ENCODE measurements around the gene C16orf86. TPM values are rescaled to one million over a fixed set of nuclear protein-coding genes. Genes with fewer than 3 reads are reported as not detected.

C16orf86 gene
- total RNA-seq, 2 donors from 2014 or later, result 6.6 to 11.9 TPM

- peaks cover 12% of the 10 kb centered on the region for H3K36me3 ChIP-seq
- ATAC-seq (ENCODE audit: insufficient number of reproducible peaks, low FRiP score, low read depth), result no peak
- H3K4me1 ChIP-seq (ENCODE audit: control insufficient read depth in 1 of 2, low read depth in 2 of 2), result peaks cover 19 to 31% of the 10 kb centered on the region in 2 donors
- H3K27me3 ChIP-seq (replicated peaks; ENCODE audit: insufficient read depth), result no peaks in the 10 kb centered on the region
- H3K27ac ChIP-seq, result no peak overlapping the region
- TF ChIP-seq CTCF (IDR thresholded peaks at IDR 0.05), result no peak
- DNase-seq (ENCODE audit: low spot score), result no peak
- H3K9me3 ChIP-seq, result no peaks in the 10 kb centered on the region
- no peak overlapping the region for H3K4me3 ChIP-seq
These were observed 4.5 kb upstream of the C16orf86 start for GRCh38 chr16:67661886-67662652.

GRCh38 chr16:67662653-67663010 lies 4.0 kb upstream of the C16orf86 start:
- H3K4me3 ChIP-seq, result no peak overlapping the region
- no peak for TF ChIP-seq CTCF (IDR thresholded peaks at IDR 0.05)
- no peak for ATAC-seq (ENCODE audit: insufficient number of reproducible peaks, low FRiP score, low read depth)
- no peaks in the 10 kb centered on the region for H3K9me3 ChIP-seq
- H3K27me3 ChIP-seq (replicated peaks; ENCODE audit: insufficient read depth), result no peaks in the 10 kb centered on the region
- H3K27ac ChIP-seq, result no peak overlapping the region
- DNase-seq (ENCODE audit: low spot score), result no peak
- peaks cover 10% of the 10 kb centered on the region for H3K36me3 ChIP-seq
- peaks cover 25 to 37% of the 10 kb centered on the region in 2 donors for H3K4me1 ChIP-seq (ENCODE audit: control insufficient read depth in 1 of 2, low read depth in 2 of 2)

- H3K36me3 ChIP-seq, result peaks cover 3% of the 10 kb centered on the region
- TF ChIP-seq CTCF (IDR thresholded peaks at IDR 0.05), result no peak
- H3K4me3 ChIP-seq, result no peak overlapping the region
- no peaks in the 10 kb centered on the region for H3K27me3 ChIP-seq (replicated peaks; ENCODE audit: insufficient read depth)
- H3K9me3 ChIP-seq, result no peaks in the 10 kb centered on the region
- H3K4me1 ChIP-seq (ENCODE audit: control insufficient read depth in 1 of 2, low read depth in 2 of 2), result peaks cover 26 to 42% of the 10 kb centered on the region in 2 donors
- ATAC-seq (ENCODE audit: insufficient number of reproducible peaks, low FRiP score, low read depth), result no peak
- DNase-seq (ENCODE audit: low spot score), result no peak
- no peak overlapping the region for H3K27ac ChIP-seq
These were observed 3.3 kb upstream of the C16orf86 start for GRCh38 chr16:67663151-67663876.

- ATAC-seq (ENCODE audit: insufficient number of reproducible peaks, low FRiP score, low read depth), result no peak
- Histone ChIP-seq H3K36me3 (no peaks in the 10 kb centered on the region), H3K4me1 (ENCODE audit: control insufficient read depth in 1 of 2, low read depth in 2 of 2) (peaks cover 25 to 41% of the 10 kb centered on the region in 2 donors), H3K4me3 (no peak overlapping the region), H3K27ac (no peak overlapping the region), H3K9me3 (no peaks in the 10 kb centered on the region), H3K27me3 (replicated peaks; ENCODE audit: insufficient read depth) (no peaks in the 10 kb centered on the region)
- no peak for DNase-seq (ENCODE audit: low spot score)
- no peak for TF ChIP-seq CTCF (IDR thresholded peaks at IDR 0.05)
These were observed 2.8 kb upstream of the C16orf86 start for GRCh38 chr16:67663877-67664222.

GRCh38 chr16:67664258-67664657 lies 2.4 kb upstream of the C16orf86 start:
- Histone ChIP-seq H3K27me3 (replicated peaks; ENCODE audit: insufficient read depth) (no peaks in the 10 kb centered on the region), H3K4me1 (ENCODE audit: control insufficient read depth in 1 of 2, low read depth in 2 of 2) (peaks cover 21 to 37% of the 10 kb centered on the region in 2 donors), H3K36me3 (no peaks in the 10 kb centered on the region), H3K9me3 (no peaks in the 10 kb centered on the region), H3K4me3 (no peak overlapping the region), H3K27ac (no peak overlapping the region)
- no peak for DNase-seq (ENCODE audit: low spot score)
- no peak for ATAC-seq (ENCODE audit: insufficient number of reproducible peaks, low FRiP score, low read depth)
- TF ChIP-seq CTCF (IDR thresholded peaks at IDR 0.05), result no peak
